Fibroblast of the aortic adventitia (primary cell): Measurements from ENCODE around the gene APLF. TPM values are rescaled to one million over a fixed set of nuclear protein-coding genes. Genes with fewer than 3 reads are reported as not detected.

Source experiments
- DNase-seq: peaks from one replicate; pipeline ENCODE4 v3.0.0-alpha.2; 2010; ENCODE audit warnings: low read depth
- H3K4me3 ChIP-seq: 2 replicates; pipeline ENCODE4 v1.5.1; 2011; ENCODE audit warnings: low read depth, mild to moderate bottlenecking, control low read depth, low read length, moderate library complexity
- CTCF ChIP-seq: IDR thresholded peaks from 2 replicates; pipeline ENCODE4 v1.5.1; 2011; ENCODE audit warnings: mild to moderate bottlenecking, low read length, control low read depth, inconsistent platforms; ENCODE audit not compliant: insufficient read depth
- total RNA-seq: library from RNA; depleted of rRNA; stranded (reverse); fragments of >200 nt; gene quantifications from 2 replicates; pipeline ENCODE4 v1.2.3, GENCODE V29; 2012; ENCODE audit warnings: low replicate concordance

Gene APLF
- total RNA-seq, 1 donor = 6.8 TPM

DNA sequence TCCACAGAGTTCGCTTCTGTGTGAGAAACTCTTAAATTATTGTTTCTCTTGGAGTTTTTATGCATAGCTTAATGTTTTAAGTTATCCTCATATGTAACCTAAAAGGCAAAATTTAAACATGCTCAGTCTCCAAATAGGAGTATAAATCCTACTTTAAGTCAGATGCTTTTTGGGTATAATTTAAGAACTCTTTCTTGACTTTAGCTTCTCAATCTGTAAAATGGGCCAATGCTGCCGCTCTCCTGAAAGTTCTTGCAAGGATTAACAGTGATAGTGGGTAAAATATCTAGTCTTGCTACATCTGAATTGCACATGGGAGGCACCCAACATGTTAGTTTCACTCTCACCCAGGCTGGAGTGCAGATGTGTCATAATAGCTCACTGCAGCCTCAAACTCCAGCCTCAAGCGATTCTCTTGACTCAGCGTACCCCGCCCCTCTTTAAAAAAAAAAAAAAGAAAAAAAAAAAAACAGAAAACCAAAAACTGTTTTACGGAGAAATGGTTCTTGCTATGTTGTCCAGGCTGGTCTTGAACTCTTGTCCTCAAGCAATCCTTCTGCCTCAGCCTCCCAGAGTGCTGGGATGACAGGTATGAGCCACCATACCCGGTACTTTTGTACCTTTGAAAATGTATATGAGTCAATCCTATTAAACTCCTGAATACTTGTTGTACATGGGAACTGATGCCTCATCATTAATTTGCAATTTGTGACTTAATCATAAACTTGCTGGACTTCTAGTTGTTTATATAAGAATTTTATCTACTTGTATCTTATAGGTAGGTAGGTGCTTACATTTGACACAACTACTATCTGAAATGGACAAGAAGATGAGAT is 2.1 kb upstream of the APLF start:
- no peak overlapping the region for H3K4me3 ChIP-seq
- no peak for TF ChIP-seq CTCF
- DNase-seq = peak; percentile 25

- DNase-seq = peak; percentile 79
- TF ChIP-seq CTCF = peak; percentile 46
- peak overlapping the region; percentile 83 for H3K4me3 ChIP-seq
These were observed 1.0 kb upstream of the APLF start for GRCh38 chr2:68466361-68466777.

- DNase-seq = no peak
- TF ChIP-seq CTCF = no peak
- H3K4me3 ChIP-seq = peak overlapping the region; percentile 83
These were observed 658 bp upstream of the APLF start for GRCh38 chr2:68466778-68467076.

- TF ChIP-seq CTCF = no peak
- H3K4me3 ChIP-seq = no peak overlapping the region
- DNase-seq = no peak
These were observed 1.4 kb downstream of the APLF start for GRCh38 chr2:68468801-68469200.

GRCh38 chr2:68469935-68470334 is 2.5 kb downstream of the APLF start:
- H3K4me3 ChIP-seq = no peak overlapping the region
- TF ChIP-seq CTCF = no peak
- DNase-seq = no peak

DNA sequence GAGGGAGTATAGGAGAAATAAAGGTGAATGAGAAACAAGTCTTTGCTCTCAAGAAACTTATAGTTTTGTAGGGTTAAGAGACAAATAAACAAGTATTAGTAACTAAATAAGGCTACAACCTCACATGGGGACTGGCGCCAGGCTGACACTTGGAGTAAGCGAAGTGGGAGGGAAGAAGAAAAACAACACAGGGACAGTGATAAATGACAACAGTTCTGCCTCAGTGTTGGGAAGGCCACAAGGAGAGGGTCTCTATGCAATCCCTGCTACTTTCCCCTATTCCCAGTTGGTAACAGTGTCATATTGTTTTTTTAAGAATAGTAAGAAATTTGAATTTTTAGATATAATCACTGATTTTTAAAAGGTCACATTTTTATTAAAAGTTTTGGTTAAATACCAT is 4.0 kb downstream of the APLF start:
- H3K4me3 ChIP-seq = no peak overlapping the region
- TF ChIP-seq CTCF = no peak
- DNase-seq = no peak
